Measurements from ENCODE around the gene MAPK1.

MAPK1 gene

GRCh38 chr22:21780259-21780658 is 87.2 kb downstream of the MAPK1 start:
- Histone ChIP-seq H3K4me1 (no peaks in the 10 kb centered on the region), H3K9me3 (no peaks in the 10 kb centered on the region), H3K36me3 (peaks cover 27% of the 10 kb centered on the region), H3K27me3 (no peaks in the 10 kb centered on the region), H3K4me3 (ENCODE audit: low read depth, low read length) (no peak overlapping the region)
- no peak for TF ChIP-seq CTCF (IDR thresholded peaks at IDR 0.05; ENCODE audit: low read depth, low read length)
- no peak for DNase-seq

GRCh38 chr22:21779444-21779843 is 88.0 kb downstream of the MAPK1 start:
- DNase-seq: no peak
- Histone ChIP-seq H3K9me3 (no peaks in the 10 kb centered on the region), H3K4me3 (ENCODE audit: low read depth, low read length) (no peak overlapping the region), H3K36me3 (peaks cover 21% of the 10 kb centered on the region), H3K4me1 (no peaks in the 10 kb centered on the region), H3K27me3 (no peaks in the 10 kb centered on the region)
- TF ChIP-seq CTCF (IDR thresholded peaks at IDR 0.05; ENCODE audit: low read depth, low read length): no peak

- Histone ChIP-seq H3K27me3 (no peaks in the 10 kb centered on the region), H3K36me3 (peaks cover 16% of the 10 kb centered on the region), H3K4me3 (ENCODE audit: low read depth, low read length) (no peak overlapping the region), H3K9me3 (no peaks in the 10 kb centered on the region), H3K4me1 (no peaks in the 10 kb centered on the region)
- DNase-seq: no peak
- no peak for TF ChIP-seq CTCF (IDR thresholded peaks at IDR 0.05; ENCODE audit: low read depth, low read length)
Measured at GRCh38 chr22:21778705-21779363, 88.6 kb downstream of the MAPK1 start.

DNA sequence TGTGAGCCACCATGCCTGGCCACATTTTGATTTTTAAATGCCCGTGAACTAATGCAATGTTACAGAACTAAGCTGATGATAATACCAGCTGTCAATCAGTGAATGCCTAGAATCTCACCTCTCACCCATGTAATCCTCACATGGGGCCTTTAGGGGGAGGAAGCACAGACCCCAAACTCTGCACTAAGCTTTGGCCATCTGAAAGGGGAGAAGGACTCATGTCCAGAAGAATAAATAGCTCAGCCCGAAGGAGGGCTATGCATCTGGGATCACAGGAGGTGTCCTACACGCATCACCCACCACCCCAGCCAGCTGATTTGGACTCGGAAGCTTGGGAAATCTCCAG is 95.8 kb downstream of the MAPK1 start:
- Histone ChIP-seq H3K27me3 (no peaks in the 10 kb centered on the region), H3K4me3 (ENCODE audit: low read depth, low read length) (no peak overlapping the region), H3K36me3 (peaks cover 50% of the 10 kb centered on the region), H3K4me1 (no peaks in the 10 kb centered on the region), H3K9me3 (no peaks in the 10 kb centered on the region)
- no peak for DNase-seq
- TF ChIP-seq CTCF (IDR thresholded peaks at IDR 0.05; ENCODE audit: low read depth, low read length): no peak

- H3K4me3 ChIP-seq (ENCODE audit: low read depth, low read length): no peak overlapping the region
- no peaks in the 10 kb centered on the region for H3K4me1 ChIP-seq
- TF ChIP-seq CTCF (IDR thresholded peaks at IDR 0.05; ENCODE audit: low read depth, low read length): no peak
- DNase-seq: no peak
- peaks cover 74% of the 10 kb centered on the region for H3K36me3 ChIP-seq
- no peaks in the 10 kb centered on the region for H3K27me3 ChIP-seq
- H3K9me3 ChIP-seq: no peaks in the 10 kb centered on the region
Measured at GRCh38 chr22:21768435-21768834, 99.0 kb downstream of the MAPK1 start.

GRCh38 chr22:21766691-21767462 is 100.6 kb downstream of the MAPK1 start:
- TF ChIP-seq CTCF (IDR thresholded peaks at IDR 0.05; ENCODE audit: low read depth, low read length): no peak
- DNase-seq: no peak
- Histone ChIP-seq H3K9me3 (no peaks in the 10 kb centered on the region), H3K27me3 (no peaks in the 10 kb centered on the region), H3K36me3 (peaks cover 81% of the 10 kb centered on the region), H3K4me3 (ENCODE audit: low read depth, low read length) (no peak overlapping the region), H3K4me1 (no peaks in the 10 kb centered on the region)
